HepG2 (cell line): Measurements from ENCODE around the gene GALNT18. TPM values are rescaled to one million over a fixed set of nuclear protein-coding genes. Genes with fewer than 3 reads are reported as not detected.

Source experiments
- ATAC-seq: fragments of 200-7000 bp; cut with Tn5 transposase; 3 replicates; pipeline ENCODE4 v1.9.1; 2020; ENCODE audit warnings: mild to moderate bottlenecking, moderate library complexity
- BruUV-seq: library from RNA; stranded (reverse); fragments of 400-500 nt; replicated peaks from 2 replicates; lab custom pipeline; 2021; lab: Mats Ljungman, UMichigan
- CTCF ChIA-PET: fragments of 300-600 bp; formaldehyde crosslinking; extraction: SDS; loops from one replicate; lab custom pipeline; 2021; ENCODE audit warnings: low total read pairs, inconsistent platforms, low intra/inter-chr PET ratio; lab: Yijun Ruan, JAX
- POLR2A ChIA-PET: fragments of 350-600 bp; sonication (Branson Sonifier 250); formaldehyde crosslinking; loops from one replicate; lab custom pipeline; 2020; ENCODE audit warnings: antibody characterized with exemption, inconsistent platforms; lab: Yijun Ruan, JAX
- DNase-seq: peaks from one replicate; pipeline ENCODE4 v3.0.0-alpha.2; 2015; ENCODE audit warnings: low spot score
- FAIRE-seq: peaks from 3 replicates; lab custom pipeline; 2011; peaks lifted over from hg19 to GRCh38; lab: Jason Lieb, UNC
- H2AFZ ChIP-seq: one replicate; pipeline ENCODE4 v1.6.1; 2011; ENCODE audit warnings: low read length, inconsistent platforms
- H3K27ac ChIP-seq: fragments of 300-600 bp; 3 replicates; pipeline ENCODE4 v1.8.0; 2011; ENCODE audit warnings: mixed run types, mild to moderate bottlenecking, mixed read lengths, low read length, inconsistent platforms; ENCODE audit not compliant: insufficient read depth; ENCODE audit errors: extremely low read length
- H3K27me3 ChIP-seq, 2 experiments: fragments of 200-600 bp in 1 of 2; 2 replicates in 1 of 2; 3 replicates in 1 of 2; pipeline versions ENCODE4 v1.6.0 to v1.8.0; 2011; ENCODE audit warnings: low read length in 2 of 2, mild to moderate bottlenecking in 2 of 2, moderate library complexity in 2 of 2, inconsistent platforms in 1 of 2; ENCODE audit not compliant: insufficient read depth in 2 of 2, control insufficient read depth in 1 of 2
- H3K36me3 ChIP-seq, 2 experiments: fragments of 200-600 bp in 1 of 2; replicated peaks in 1 of 2; 2 replicates in 1 of 2; 3 replicates in 1 of 2; pipeline versions ENCODE4 v1.5.1 to v1.8.0; 2011; ENCODE audit warnings: low read length in 2 of 2, inconsistent platforms in 1 of 2; ENCODE audit not compliant: insufficient read depth in 2 of 2, control insufficient read depth in 1 of 2
- H3K4me1 ChIP-seq: 2 replicates; pipeline ENCODE4 v1.5.1; 2012; ENCODE audit warnings: low read length, inconsistent platforms; ENCODE audit not compliant: insufficient read depth
- H3K4me2 ChIP-seq: 2 replicates; pipeline ENCODE4 v1.6.0; 2011; ENCODE audit warnings: low read depth, low read length, inconsistent platforms
- H3K4me3 ChIP-seq, 3 experiments: fragments of 200-600 bp in 1 of 3; sonication (generic), shearing (Covaris generic) in 1 of 3; replicated peaks in 1 of 3; 2 replicates each; pipeline ENCODE4 v1.5.1; 2011 to 2016; ENCODE audit warnings: low read length in 3 of 3, inconsistent platforms in 2 of 3, low read depth in 2 of 3, mild to moderate bottlenecking in 2 of 3, control low read depth in 1 of 3, mixed read lengths in 1 of 3; ENCODE audit not compliant: insufficient read depth in 1 of 3
- H3K79me2 ChIP-seq: one replicate; pipeline ENCODE4 v1.6.1; 2011; ENCODE audit warnings: low read length, inconsistent platforms; ENCODE audit not compliant: insufficient read depth
- H3K9ac ChIP-seq: 2 replicates; pipeline ENCODE4 v1.6.0; 2011; ENCODE audit warnings: mild to moderate bottlenecking, low read depth, low read length, inconsistent platforms; ENCODE audit not compliant: insufficient read depth
- H3K9me3 ChIP-seq: 2 replicates; pipeline ENCODE4 v1.5.1; 2012; ENCODE audit warnings: mild to moderate bottlenecking, low read length
- H4K20me1 ChIP-seq: 2 replicates; pipeline ENCODE4 v1.6.0; 2011; ENCODE audit warnings: inconsistent platforms, mild to moderate bottlenecking, low read length, moderate library complexity; ENCODE audit not compliant: insufficient read depth
- ELF4 ChIP-seq: sonication (generic); formaldehyde crosslinking; IDR thresholded peaks from 2 replicates; pipeline ENCODE4 v1.5.0; 2020; ENCODE audit warnings: missing genetic modification reagents, mild to moderate bottlenecking, moderate library complexity, borderline replicate concordance
- SRY ChIP-seq: sonication (generic); formaldehyde crosslinking; IDR thresholded peaks from 2 replicates; pipeline ENCODE4 v1.8.0; 2022; ENCODE audit warnings: mild to moderate bottlenecking, missing genetic modification reagents
- ZNF567 ChIP-seq: sonication (generic); formaldehyde crosslinking; IDR thresholded peaks from 2 replicates; pipeline ENCODE4 v1.8.1; 2023; ENCODE audit warnings: mild to moderate bottlenecking, missing genetic modification reagents, borderline replicate concordance
- WGBS: methylation state at CpG from one replicate; pipeline ENCODE4 v1.1.6; 2017; ENCODE audit warnings: low lambda C conversion rate; 5-methylcytosine and 5-hydroxymethylcytosine counted together
- in situ Hi-C: cut with HindIII; loops from 2 replicates; pipeline ENCODE4 v1.10.0; 2017; ENCODE audit warnings: low pct_unique_long_range_greater_than_20kb; ENCODE audit not compliant: extremely low pct_ligation_motif_present
- intact Hi-C: fragments of 100-400 bp; cut with micrococcal nuclease; formaldehyde crosslinking; loops from one replicate; pipeline ENCODE4 v1.10.0; 2022; ENCODE audit not compliant: unreplicated experiment
- polyA plus RNA-seq, 8 experiments: library from polyadenylated mRNA; depleted of rRNA in 3 of 8; stranded (reverse) in 7 of 8; unstranded in 1 of 8; fragments of >200 nt; fragmentation: Illumina TruSeq in 4 of 8; extraction: Trizol in 4 of 8; gene quantifications; 2 replicates each; pipeline versions ENCODE4 v1.2.1 to v1.2.3, GENCODE V29; 2011 to 2016; ENCODE audit warnings: low read depth in 4 of 8, missing spikeins in 1 of 8, mixed read lengths in 1 of 8; ENCODE audit not compliant: insufficient read depth in 1 of 8
- total RNA-seq, 5 experiments: library from RNA; depleted of rRNA; stranded (reverse); fragments of >200 nt; fragmentation: Illumina TruSeq; extraction: Trizol; gene quantifications; 2 replicates each; pipeline ENCODE4 v1.2.3, GENCODE V29; 2016; ENCODE audit warnings: low read depth in 1 of 5
- TF ChIP-seq, protein P1 (sequence below): sonication (generic); formaldehyde crosslinking; IDR thresholded peaks from 2 replicates; pipeline ENCODE4 v1.4.0; 2020; ENCODE audit warnings: missing genetic modification reagents, mild to moderate bottlenecking, borderline replicate concordance
- TF ChIP-seq, protein P2 (sequence below): sonication (generic); formaldehyde crosslinking; IDR thresholded peaks from 2 replicates; pipeline ENCODE4 v1.5.1; 2020; ENCODE audit warnings: mild to moderate bottlenecking, moderate library complexity, missing genetic modification reagents
- TF ChIP-seq, protein P3 (sequence below): sonication (generic); formaldehyde crosslinking; conservative IDR thresholded peaks from 2 replicates; pipeline ENCODE4 v1.8.0; 2022; ENCODE audit warnings: low read depth, missing genetic modification reagents

Gene GALNT18
- total and polyA plus RNA-seq, 2 of the 13 experiments (the other 11 are each of a cell fraction or from before 2014, with no cell fraction given), result 0.11 TPM; not detected in 1

DNA sequence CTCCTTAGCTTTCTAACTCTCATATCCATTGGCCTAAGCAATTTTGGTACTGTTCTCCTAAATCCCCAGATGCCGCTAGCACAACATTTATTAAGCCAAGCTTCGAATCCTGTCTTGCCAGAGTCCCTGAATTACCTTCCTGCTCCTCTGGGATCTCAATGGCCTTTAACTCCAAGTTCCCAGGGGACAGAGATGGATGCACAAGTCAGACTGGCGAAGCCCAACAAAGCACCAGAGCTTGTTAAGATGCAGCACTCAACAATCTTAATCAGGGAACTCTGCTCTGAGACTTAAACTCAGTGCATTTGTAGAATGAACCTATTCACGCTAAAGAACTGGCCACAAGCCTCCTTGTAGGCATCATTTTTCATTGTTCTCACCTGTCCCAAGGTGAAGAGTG, 9.4 kb downstream of the GALNT18 start:
- CTCF ChIA-PET, result no interaction called here
- H2AFZ ChIP-seq, result no peak overlapping the region
- intact Hi-C loops (no loop called here), in situ Hi-C loops (no loop called here)
- TF ChIP-seq ELF4 (CRISPR knock-in tag), result no peak
- TF ChIP-seq, protein P1, sequence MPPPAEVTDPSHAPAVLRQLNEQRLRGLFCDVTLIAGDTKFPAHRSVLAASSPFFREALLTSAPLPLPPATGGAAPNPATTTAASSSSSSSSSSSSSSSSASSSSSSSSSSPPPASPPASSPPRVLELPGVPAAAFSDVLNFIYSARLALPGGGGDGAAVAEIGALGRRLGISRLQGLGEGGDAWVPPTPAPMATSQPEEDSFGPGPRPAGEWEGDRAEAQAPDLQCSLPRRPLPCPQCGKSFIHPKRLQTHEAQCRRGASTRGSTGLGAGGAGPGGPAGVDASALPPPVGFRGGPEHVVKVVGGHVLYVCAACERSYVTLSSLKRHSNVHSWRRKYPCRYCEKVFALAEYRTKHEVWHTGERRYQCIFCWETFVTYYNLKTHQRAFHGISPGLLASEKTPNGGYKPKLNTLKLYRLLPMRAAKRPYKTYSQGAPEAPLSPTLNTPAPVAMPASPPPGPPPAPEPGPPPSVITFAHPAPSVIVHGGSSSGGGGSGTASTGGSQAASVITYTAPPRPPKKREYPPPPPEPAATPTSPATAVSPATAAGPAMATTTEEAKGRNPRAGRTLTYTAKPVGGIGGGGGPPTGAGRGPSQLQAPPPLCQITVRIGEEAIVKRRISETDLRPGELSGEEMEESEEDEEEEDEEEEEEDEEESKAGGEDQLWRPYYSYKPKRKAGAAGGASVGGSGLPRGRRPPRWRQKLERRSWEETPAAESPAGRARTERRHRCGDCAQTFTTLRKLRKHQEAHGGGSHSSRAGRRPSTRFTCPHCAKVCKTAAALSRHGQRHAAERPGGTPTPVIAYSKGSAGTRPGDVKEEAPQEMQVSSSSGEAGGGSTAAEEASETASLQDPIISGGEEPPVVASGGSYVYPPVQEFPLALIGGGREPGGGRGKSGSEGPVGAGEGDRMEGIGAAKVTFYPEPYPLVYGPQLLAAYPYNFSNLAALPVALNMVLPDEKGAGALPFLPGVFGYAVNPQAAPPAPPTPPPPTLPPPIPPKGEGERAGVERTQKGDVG, result no peak
- TF ChIP-seq SRY (CRISPR knock-in tag), result no peak
- TF ChIP-seq, protein P2, sequence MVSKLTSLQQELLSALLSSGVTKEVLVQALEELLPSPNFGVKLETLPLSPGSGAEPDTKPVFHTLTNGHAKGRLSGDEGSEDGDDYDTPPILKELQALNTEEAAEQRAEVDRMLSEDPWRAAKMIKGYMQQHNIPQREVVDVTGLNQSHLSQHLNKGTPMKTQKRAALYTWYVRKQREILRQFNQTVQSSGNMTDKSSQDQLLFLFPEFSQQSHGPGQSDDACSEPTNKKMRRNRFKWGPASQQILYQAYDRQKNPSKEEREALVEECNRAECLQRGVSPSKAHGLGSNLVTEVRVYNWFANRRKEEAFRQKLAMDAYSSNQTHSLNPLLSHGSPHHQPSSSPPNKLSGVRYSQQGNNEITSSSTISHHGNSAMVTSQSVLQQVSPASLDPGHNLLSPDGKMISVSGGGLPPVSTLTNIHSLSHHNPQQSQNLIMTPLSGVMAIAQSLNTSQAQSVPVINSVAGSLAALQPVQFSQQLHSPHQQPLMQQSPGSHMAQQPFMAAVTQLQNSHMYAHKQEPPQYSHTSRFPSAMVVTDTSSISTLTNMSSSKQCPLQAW, result no peak
- TF ChIP-seq, protein P3, sequence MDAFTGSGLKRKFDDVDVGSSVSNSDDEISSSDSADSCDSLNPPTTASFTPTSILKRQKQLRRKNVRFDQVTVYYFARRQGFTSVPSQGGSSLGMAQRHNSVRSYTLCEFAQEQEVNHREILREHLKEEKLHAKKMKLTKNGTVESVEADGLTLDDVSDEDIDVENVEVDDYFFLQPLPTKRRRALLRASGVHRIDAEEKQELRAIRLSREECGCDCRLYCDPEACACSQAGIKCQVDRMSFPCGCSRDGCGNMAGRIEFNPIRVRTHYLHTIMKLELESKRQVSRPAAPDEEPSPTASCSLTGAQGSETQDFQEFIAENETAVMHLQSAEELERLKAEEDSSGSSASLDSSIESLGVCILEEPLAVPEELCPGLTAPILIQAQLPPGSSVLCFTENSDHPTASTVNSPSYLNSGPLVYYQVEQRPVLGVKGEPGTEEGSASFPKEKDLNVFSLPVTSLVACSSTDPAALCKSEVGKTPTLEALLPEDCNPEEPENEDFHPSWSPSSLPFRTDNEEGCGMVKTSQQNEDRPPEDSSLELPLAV (CRISPR knock-in tag), result no peak
- no peak for TF ChIP-seq ZNF567 (CRISPR knock-in tag)
- H3K27me3 ChIP-seq, result peaks cover 2 to 33% of the 10 kb centered on the region in 2 experiments; a peak in 3 of 5 replicates
- H3K4me1 ChIP-seq, result no peaks in the 10 kb centered on the region
- POLR2A ChIA-PET, result no interaction called here
- FAIRE-seq (no peak), ATAC-seq (no peak), DNase-seq (no peak)
- H3K27ac ChIP-seq, result no peak overlapping the region
- H3K9ac ChIP-seq, result no peak overlapping the region
- H3K4me3 ChIP-seq, result no peak overlapping the region
- no peaks in the 10 kb centered on the region for H3K9me3 ChIP-seq
- H3K36me3 ChIP-seq, result no peaks in the 10 kb centered on the region
- H3K4me2 ChIP-seq, result no peak overlapping the region
- BruUV-seq, result no TSS peak
- no peaks in the 10 kb centered on the region for H4K20me1 ChIP-seq
- no peaks in the 10 kb centered on the region for H3K79me2 ChIP-seq
- 0% methylated on average over 4 of the region's 4 CpGs for WGBS
